Stomach (tissue), 9 donors: ENCODE data around the gene PTPN14. TPM values are rescaled to one million over a fixed set of nuclear protein-coding genes. Genes with fewer than 3 reads are reported as not detected.
"Not testable (repeated sequence)": the region's sequence is repeated elsewhere in the genome, so short reads cannot be mapped to it uniquely, and the experiment has no call there.

ENCODE experiments used
- DNase-seq, 2 donors: peaks; one replicate each; pipeline versions ENCODE4 v3.0.0 to v3.0.0-alpha.2; 2013 to 2019
- H3K27ac ChIP-seq, 5 donors: fragments of 200-600 bp in 4 of 5; sonication (generic) in 4 of 5; one replicate each; pipeline ENCODE4 v1.5.1; 2013 to 2019; ENCODE audit warnings: mild to moderate bottlenecking in 1 of 5, moderate library complexity in 1 of 5
- H3K27me3 ChIP-seq, 3 donors: fragments of 200-600 bp; sonication (generic); one replicate each; pipeline ENCODE4 v1.5.1; 2017 to 2019; ENCODE audit warnings: mixed run types in 1 of 3
- H3K36me3 ChIP-seq, 4 donors: fragments of 200-600 bp; sonication (generic); 1 replicate in 3 of 4; 2 replicates in 1 of 4; pipeline ENCODE4 v1.5.1; 2016 to 2019
- H3K4me1 ChIP-seq, 4 donors: fragments of 200-600 bp; sonication (generic); one replicate each; pipeline ENCODE4 v1.5.1; 2016 to 2019
- H3K4me3 ChIP-seq, 4 donors: fragments of 200-600 bp; sonication (generic) in 3 of 4; one replicate each; pipeline ENCODE4 v1.5.1; 2016 to 2019; ENCODE audit warnings: mild to moderate bottlenecking in 1 of 4
- H3K9me3 ChIP-seq, 4 donors: fragments of 200-600 bp; sonication (generic); one replicate each; pipeline ENCODE4 v1.5.1; 2016 to 2019
- CTCF ChIP-seq, 7 experiments: fragments of 450-650 bp in 4 of 7; fragments of 200-600 bp in 3 of 7; sonication (generic) in 3 of 7; IDR thresholded peaks; one replicate each; pipeline ENCODE4 v1.5.1; 2016 to 2019; ENCODE audit warnings: antibody characterized with exemption in 7 of 7, control low read depth in 2 of 7, mild to moderate bottlenecking in 1 of 7
- EP300 ChIP-seq: sonication (generic); formaldehyde crosslinking; IDR thresholded peaks from one replicate; pipeline ENCODE4 v1.6.1; 2017; ENCODE audit warnings: antibody characterized with exemption
- POLR2A ChIP-seq, 4 donors: fragments of 450-650 bp; IDR thresholded peaks; one replicate each; pipeline ENCODE4 v1.6.1; 2016; ENCODE audit warnings: antibody characterized with exemption in 4 of 4, control low read depth in 2 of 4, mild to moderate bottlenecking in 1 of 4, moderate library complexity in 1 of 4
- POLR2AphosphoS5 ChIP-seq, 3 donors: sonication (generic); formaldehyde crosslinking; IDR thresholded peaks; one replicate each; pipeline ENCODE4 v1.6.1; 2016; ENCODE audit warnings: antibody characterized with exemption in 3 of 3
- WGBS, 5 donors: extraction: QIAGEN DNeasy Blood & Tissue Kit in 3 of 5; methylation state at CpG; one replicate each; pipeline versions ENCODE4 v1.1.5 to v1.1.7; 2013 to 2018; 5-methylcytosine and 5-hydroxymethylcytosine counted together
- intact Hi-C: fragments of 100-400 bp; cut with DNase I; formaldehyde crosslinking; loops from one replicate; pipeline ENCODE4 v1.15.1; 2023; ENCODE audit warnings: low total_unique reads
- polyA plus RNA-seq, 3 donors: library from polyadenylated mRNA; stranded (reverse); fragments of 200-250 nt; gene quantifications; one replicate each; pipeline ENCODE4 v1.2.3, GENCODE V29; 2013
- total RNA-seq, 5 donors: library from RNA; depleted of rRNA; stranded (reverse); fragments of >200 nt; gene quantifications; one replicate each; pipeline versions ENCODE4 v1.1.0 to v1.2.3, GENCODE V29; 2014 to 2016
- donor health status: healthy with polysubstance abuse.
- donor health status: Bipolar disorder and iron deficiency.
- donor health status: healthy.

PTPN14 gene
- total and polyA plus RNA-seq, 8 donors = 1.7 to 44.6 (median 9.8) TPM

GRCh38 chr1:214523124-214523824, 28.1 kb downstream of the PTPN14 start:
- no peak for TF ChIP-seq CTCF (IDR thresholded peaks at IDR 0.05)
- no peak for TF ChIP-seq POLR2A (IDR thresholded peaks at IDR 0.05)
- TF ChIP-seq POLR2AphosphoS5 (IDR thresholded peaks at IDR 0.05) = no peak
- TF ChIP-seq EP300 = no peak
- intact Hi-C loops = no loop called here
- Histone ChIP-seq H3K9me3 (no peaks in the 10 kb centered on the region), H3K4me1 (peaks cover 6 to 46% (median 20%) of the 10 kb centered on the region in 4 donors), H3K27me3 (no peaks in the 10 kb centered on the region), H3K4me3 (no peak overlapping the region), H3K27ac (no peak overlapping the region), H3K36me3 (no peaks in the 10 kb centered on the region)
- DNase-seq = no peak
- WGBS, 5 donors = 78 to 89% (median 83%) methylated on average over 8 of the region's 8 CpGs

DNA sequence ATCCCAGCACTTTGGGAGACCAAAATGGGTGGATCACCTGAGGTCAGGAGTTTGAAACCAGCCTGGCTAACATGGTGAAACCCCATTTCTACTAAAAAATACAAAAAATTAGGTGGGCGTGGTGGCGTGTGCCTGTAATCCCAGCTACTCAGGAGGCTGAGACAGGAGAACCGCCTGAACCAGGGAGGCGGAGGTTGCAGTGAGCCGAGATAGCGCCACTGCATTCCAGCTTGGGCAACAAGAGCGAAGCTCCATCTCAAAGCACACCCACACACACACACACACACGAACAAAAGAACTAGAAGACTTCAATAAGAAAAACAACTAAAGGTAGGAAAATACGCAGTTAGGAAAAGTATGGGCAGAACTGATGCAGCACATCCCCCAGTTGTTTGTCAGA, 29.9 kb downstream of the PTPN14 start:
- WGBS, 5 donors = 95 to 98% (median 97%) methylated on average over 9 of the region's 9 CpGs
- H3K36me3 ChIP-seq, H3K9me3 ChIP-seq, H3K4me3 ChIP-seq, intact Hi-C loops, H3K27me3 ChIP-seq, H3K27ac ChIP-seq, DNase-seq: not testable (repeated sequence)
- H3K4me1 ChIP-seq = peaks cover 20 to 44% (median 30%) of the 10 kb centered on the region in 4 donors

DNA sequence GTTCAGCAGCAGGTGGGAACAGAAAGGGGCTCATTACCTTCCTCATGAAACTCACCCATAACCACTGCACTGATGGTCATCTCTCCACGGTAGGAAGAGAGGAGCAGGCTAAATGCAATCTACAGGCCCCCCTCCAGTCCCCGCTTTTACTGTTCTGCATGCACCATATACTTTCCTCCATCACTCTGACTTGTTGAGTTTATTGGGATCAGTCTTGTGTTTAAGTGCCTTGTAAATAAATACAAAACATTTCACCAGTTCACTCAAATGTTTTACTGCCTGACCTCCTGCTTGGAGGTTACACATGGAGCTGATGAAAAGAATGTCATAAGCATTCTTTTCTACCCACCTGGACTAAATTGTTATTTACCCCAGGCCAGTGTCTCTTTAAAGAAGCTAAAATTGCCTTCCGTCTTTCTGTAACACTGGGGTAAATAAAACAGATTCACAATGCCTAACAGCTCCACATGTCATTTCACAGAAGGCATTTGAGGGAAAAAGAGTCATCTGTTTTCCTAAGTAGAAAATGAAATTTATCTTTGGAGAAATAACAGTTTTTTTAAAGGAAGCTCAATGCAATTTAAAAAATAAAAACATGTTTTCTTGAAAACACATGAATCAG, 30.7 kb downstream of the PTPN14 start:
- DNase-seq = no peak
- H3K27ac ChIP-seq = no peak overlapping the region
- no peaks in the 10 kb centered on the region for H3K9me3 ChIP-seq
- no peak for TF ChIP-seq POLR2AphosphoS5 (IDR thresholded peaks at IDR 0.05)
- no peak for TF ChIP-seq EP300
- no peak for TF ChIP-seq POLR2A (IDR thresholded peaks at IDR 0.05)
- TF ChIP-seq CTCF (IDR thresholded peaks at IDR 0.05) = no peak
- no peaks in the 10 kb centered on the region for H3K27me3 ChIP-seq
- H3K36me3 ChIP-seq = no peaks in the 10 kb centered on the region
- peaks cover 17 to 44% (median 35%) of the 10 kb centered on the region in 4 donors for H3K4me1 ChIP-seq
- 70 to 90% (median 85%) methylated on average over 3 of the region's 3 CpGs for WGBS, 5 donors
- intact Hi-C loops = no loop called here
- no peak overlapping the region for H3K4me3 ChIP-seq

GRCh38 chr1:214518361-214518760, 33.0 kb downstream of the PTPN14 start:
- Histone ChIP-seq H3K27me3 (no peaks in the 10 kb centered on the region), H3K9me3 (no peaks in the 10 kb centered on the region), H3K4me1 (peaks cover 23 to 48% (median 43%) of the 10 kb centered on the region in 4 donors), H3K4me3 (no peak overlapping the region), H3K27ac (no peak overlapping the region), H3K36me3 (no peaks in the 10 kb centered on the region)
- intact Hi-C loops = no loop called here
- DNase-seq = no peak
- no peak for TF ChIP-seq EP300
- TF ChIP-seq POLR2A (IDR thresholded peaks at IDR 0.05) = no peak
- TF ChIP-seq POLR2AphosphoS5 (IDR thresholded peaks at IDR 0.05) = no peak
- no peak for TF ChIP-seq CTCF (IDR thresholded peaks at IDR 0.05)
